HEK293 (cell line): Measurements from ENCODE around the gene CASKIN2.

Experiments
- BCL11A ChIP-seq: fragments of 450-650 bp; formaldehyde crosslinking; IDR thresholded peaks from 2 replicates; pipeline ENCODE4 v1.5.1; 2016; ENCODE audit warnings: low read depth, missing biosample characterization, missing genetic modification characterization
- CTCF ChIP-seq: fragments of 450-650 bp; formaldehyde crosslinking; IDR thresholded peaks from 2 replicates; pipeline ENCODE4 v1.5.1; 2016; ENCODE audit warnings: missing biosample characterization, missing genetic modification characterization
- YY2 ChIP-seq: fragments of 450-650 bp; formaldehyde crosslinking; IDR thresholded peaks from 2 replicates; pipeline ENCODE4 v1.5.1; 2016; ENCODE audit warnings: missing biosample characterization, missing genetic modification characterization
- ZFP3 ChIP-seq: fragments of 450-650 bp; formaldehyde crosslinking; IDR thresholded peaks from 2 replicates; pipeline ENCODE4 v1.5.1; 2016; ENCODE audit warnings: low read depth, missing biosample characterization, missing genetic modification characterization
- ZNF274 ChIP-seq, 2 experiments: fragments of 200-500 bp in 1 of 2; fragments of 450-650 bp in 1 of 2; sonication (Bioruptor generic) in 1 of 2; formaldehyde crosslinking in 1 of 2; IDR thresholded peaks; 2 replicates each; pipeline versions ENCODE4 v1.5.1 to v1.6.1; 2014 to 2016; ENCODE audit warnings: borderline replicate concordance in 1 of 2, inconsistent platforms in 1 of 2, low read length in 1 of 2, missing biosample characterization in 1 of 2, missing genetic modification characterization in 1 of 2
- ZNF561 ChIP-seq: fragments of 450-650 bp; IDR thresholded peaks from 2 replicates; pipeline ENCODE4 v1.5.1; 2018; ENCODE audit warnings: missing biosample characterization, missing genetic modification characterization, borderline replicate concordance
- ZNF830 ChIP-seq: fragments of 450-650 bp; IDR thresholded peaks from 2 replicates; pipeline ENCODE4 v1.5.0; 2018; ENCODE audit warnings: missing biosample characterization, missing genetic modification characterization, low read depth, mild to moderate bottlenecking, moderate library complexity

GRCh38 chr17:75471207-75471606 is 44.1 kb downstream of the CASKIN2 start:
- TF ChIP-seq ZNF830 (tag by site-specific recombination), result no peak
- TF ChIP-seq CTCF, result no peak
- TF ChIP-seq ZNF274 (IDR thresholded peaks at IDR 0.05; ENCODE audit: low read length), result no peak
- TF ChIP-seq ZNF274 (tag by site-specific recombination; IDR thresholded peaks at IDR 0.05; ENCODE audit: borderline replicate concordance), result no peak
- no peak for TF ChIP-seq ZFP3
- TF ChIP-seq BCL11A (tag by site-specific recombination), result no peak
- no peak for TF ChIP-seq ZNF561 (tag by site-specific recombination)
- TF ChIP-seq YY2 (tag by site-specific recombination), result no peak
